Measurements from ENCODE around the gene FOXP1.

DNA sequence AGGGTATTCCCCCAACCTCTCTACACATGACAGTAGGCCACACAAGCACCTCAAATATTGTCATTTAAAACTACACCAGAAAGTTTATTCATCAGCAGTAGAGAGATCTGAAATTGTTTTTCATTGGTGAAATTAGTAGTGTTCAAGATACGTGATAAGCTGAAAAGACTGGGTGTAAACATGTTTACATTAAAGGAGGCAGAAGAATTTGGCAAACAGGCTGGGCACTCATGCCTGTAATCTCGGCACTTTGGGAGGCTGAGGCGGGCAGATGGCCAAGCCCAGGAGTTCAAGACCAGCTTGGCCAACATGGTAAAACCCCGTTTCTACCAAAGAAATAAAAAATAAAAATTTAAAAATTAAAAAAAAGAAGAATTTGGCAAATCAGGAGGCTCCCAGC lies 255.6 kb downstream of the FOXP1 start:
- no peak for TF ChIP-seq POLR2A (IDR thresholded peaks at IDR 0.05)
- TF ChIP-seq, protein P1, sequence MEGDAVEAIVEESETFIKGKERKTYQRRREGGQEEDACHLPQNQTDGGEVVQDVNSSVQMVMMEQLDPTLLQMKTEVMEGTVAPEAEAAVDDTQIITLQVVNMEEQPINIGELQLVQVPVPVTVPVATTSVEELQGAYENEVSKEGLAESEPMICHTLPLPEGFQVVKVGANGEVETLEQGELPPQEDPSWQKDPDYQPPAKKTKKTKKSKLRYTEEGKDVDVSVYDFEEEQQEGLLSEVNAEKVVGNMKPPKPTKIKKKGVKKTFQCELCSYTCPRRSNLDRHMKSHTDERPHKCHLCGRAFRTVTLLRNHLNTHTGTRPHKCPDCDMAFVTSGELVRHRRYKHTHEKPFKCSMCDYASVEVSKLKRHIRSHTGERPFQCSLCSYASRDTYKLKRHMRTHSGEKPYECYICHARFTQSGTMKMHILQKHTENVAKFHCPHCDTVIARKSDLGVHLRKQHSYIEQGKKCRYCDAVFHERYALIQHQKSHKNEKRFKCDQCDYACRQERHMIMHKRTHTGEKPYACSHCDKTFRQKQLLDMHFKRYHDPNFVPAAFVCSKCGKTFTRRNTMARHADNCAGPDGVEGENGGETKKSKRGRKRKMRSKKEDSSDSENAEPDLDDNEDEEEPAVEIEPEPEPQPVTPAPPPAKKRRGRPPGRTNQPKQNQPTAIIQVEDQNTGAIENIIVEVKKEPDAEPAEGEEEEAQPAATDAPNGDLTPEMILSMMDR (IDR thresholded peaks at IDR 0.05) = no peak

All from adrenal gland (tissue), 5 donors.